Tibial nerve (tissue), 4 donors: ENCODE measurements around the gene SHQ1. TPM values are rescaled to one million over a fixed set of nuclear protein-coding genes. Genes with fewer than 3 reads are reported as not detected.

Experiments
- DNase-seq, 2 donors: peaks; one replicate each; pipeline ENCODE4 v3.0.0-alpha.2; 2019; ENCODE audit warnings: low spot score in 2 of 2
- H3K27ac ChIP-seq, 4 donors: fragments of 200-600 bp; sonication (generic) in 3 of 4; one replicate each; pipeline ENCODE4 v1.5.1; 2017 to 2019; ENCODE audit warnings: mild to moderate bottlenecking in 1 of 4
- H3K27me3 ChIP-seq, 2 donors: fragments of 200-600 bp; sonication (generic) in 1 of 2; one replicate each; pipeline versions ENCODE4 v1.5.1 to v1.6.0; 2017 to 2019
- H3K36me3 ChIP-seq, 3 donors: fragments of 200-600 bp; sonication (generic); one replicate each; pipeline ENCODE4 v1.5.1; 2018 to 2019
- H3K4me1 ChIP-seq, 4 donors: fragments of 200-600 bp; sonication (generic) in 3 of 4; one replicate each; pipeline ENCODE4 v1.5.1; 2017 to 2019
- H3K4me3 ChIP-seq, 4 donors: fragments of 200-600 bp; sonication (generic) in 3 of 4; one replicate each; pipeline ENCODE4 v1.5.1; 2017 to 2019; ENCODE audit warnings: mild to moderate bottlenecking in 1 of 4, moderate library complexity in 1 of 4
- H3K9me3 ChIP-seq, 4 donors: fragments of 200-600 bp; sonication (generic) in 3 of 4; one replicate each; pipeline ENCODE4 v1.5.1; 2017 to 2019
- CTCF ChIP-seq, 5 experiments: fragments of 200-600 bp in 3 of 5; fragments of 450-650 bp in 2 of 5; sonication (generic) in 3 of 5; IDR thresholded peaks; one replicate each; pipeline ENCODE4 v1.5.1; 2016 to 2019; ENCODE audit warnings: antibody characterized with exemption in 5 of 5, mild to moderate bottlenecking in 3 of 5, moderate library complexity in 2 of 5
- EP300 ChIP-seq, 2 donors: sonication (generic); formaldehyde crosslinking; IDR thresholded peaks; one replicate each; pipeline ENCODE4 v1.6.1; 2017; ENCODE audit warnings: antibody characterized with exemption in 2 of 2, mild to moderate bottlenecking in 1 of 2
- POLR2A ChIP-seq, 2 donors: fragments of 450-650 bp; IDR thresholded peaks; one replicate each; pipeline ENCODE4 v1.6.1; 2017; ENCODE audit warnings: antibody characterized with exemption in 2 of 2, mild to moderate bottlenecking in 2 of 2, moderate library complexity in 2 of 2
- WGBS, 2 donors: methylation state at CpG; one replicate each; pipeline ENCODE4 v1.1.5; 2018; 5-methylcytosine and 5-hydroxymethylcytosine counted together
- total RNA-seq, 4 donors: library from RNA; depleted of rRNA; stranded (reverse); fragments of >200 nt; gene quantifications; one replicate each; pipeline ENCODE4 v1.1.0, GENCODE V29; 2016

SHQ1 gene
- total RNA-seq, 4 donors from 2014 or later: 10.0 to 25.3 (median 19.5) TPM

GRCh38 chr3:72768006-72768441 lies 80.2 kb downstream of the SHQ1 start:
- Histone ChIP-seq H3K27ac (peak overlapping the region; percentile 6 to 67 (median 42)), H3K9me3 (no peaks in the 10 kb centered on the region), H3K27me3 (no peaks in the 10 kb centered on the region), H3K36me3 (peaks cover 0 to 27% (median 0%) of the 10 kb centered on the region in 3 donors), H3K4me1 (peaks cover 0 to 15% (median 0%) of the 10 kb centered on the region in 4 donors), H3K4me3 (no peak overlapping the region)
- no peak for TF ChIP-seq POLR2A (IDR thresholded peaks at IDR 0.05)
- TF ChIP-seq EP300 (IDR thresholded peaks at IDR 0.05): no peak
- TF ChIP-seq CTCF (IDR thresholded peaks at IDR 0.05): no peak
- WGBS, 2 donors: 25 to 31% methylated on average over 5 of the region's 5 CpGs
- DNase-seq: no peak

- 93 to 98% methylated on average over 5 of the region's 5 CpGs for WGBS, 2 donors
- H3K4me1 ChIP-seq: peaks cover 0 to 15% (median 0%) of the 10 kb centered on the region in 4 donors
- H3K36me3 ChIP-seq: peaks cover 0 to 25% (median 0%) of the 10 kb centered on the region in 3 donors
- DNase-seq: no peak
- TF ChIP-seq EP300 (IDR thresholded peaks at IDR 0.05): no peak
- TF ChIP-seq POLR2A (IDR thresholded peaks at IDR 0.05): no peak
- TF ChIP-seq CTCF (IDR thresholded peaks at IDR 0.05): no peak
- H3K27me3 ChIP-seq: no peaks in the 10 kb centered on the region
- H3K27ac ChIP-seq: no peak overlapping the region
- H3K9me3 ChIP-seq: no peaks in the 10 kb centered on the region
- H3K4me3 ChIP-seq: no peak overlapping the region
Measured at GRCh38 chr3:72766866-72767265, 81.4 kb downstream of the SHQ1 start.

GRCh38 chr3:72763751-72764440 lies 84.3 kb downstream of the SHQ1 start:
- 85 to 87% methylated on average over 8 of the region's 8 CpGs for WGBS, 2 donors
- no peak overlapping the region for H3K4me3 ChIP-seq
- H3K36me3 ChIP-seq: peaks cover 0 to 23% (median 0%) of the 10 kb centered on the region in 3 donors
- peaks cover 0 to 10% (median 0%) of the 10 kb centered on the region in 4 donors for H3K4me1 ChIP-seq
- no peak overlapping the region for H3K27ac ChIP-seq
- TF ChIP-seq EP300 (IDR thresholded peaks at IDR 0.05) (no peak), CTCF (IDR thresholded peaks at IDR 0.05) (no peak), POLR2A (IDR thresholded peaks at IDR 0.05) (no peak)
- no peak for DNase-seq
- no peaks in the 10 kb centered on the region for H3K9me3 ChIP-seq
- H3K27me3 ChIP-seq: no peaks in the 10 kb centered on the region

- 89 to 97% methylated on average over 3 of the region's 3 CpGs for WGBS, 2 donors
- H3K36me3 ChIP-seq: peaks cover 0 to 23% (median 0%) of the 10 kb centered on the region in 3 donors
- H3K9me3 ChIP-seq: no peaks in the 10 kb centered on the region
Measured at GRCh38 chr3:72761410-72761809, 86.8 kb downstream of the SHQ1 start.

GRCh38 chr3:72760225-72760624 lies 88.0 kb downstream of the SHQ1 start:
- Histone ChIP-seq H3K4me3 (no peak overlapping the region), H3K27ac (no peak overlapping the region), H3K36me3 (peaks cover 0 to 23% (median 0%) of the 10 kb centered on the region in 3 donors), H3K9me3 (no peaks in the 10 kb centered on the region), H3K4me1 (peaks cover 0 to 6% (median 0%) of the 10 kb centered on the region in 4 donors), H3K27me3 (no peaks in the 10 kb centered on the region)
- TF ChIP-seq EP300 (IDR thresholded peaks at IDR 0.05): no peak
- no peak for TF ChIP-seq CTCF (IDR thresholded peaks at IDR 0.05)
- no peak for TF ChIP-seq POLR2A (IDR thresholded peaks at IDR 0.05)
- 69 to 85% methylated on average over 3 of the region's 3 CpGs for WGBS, 2 donors
- DNase-seq: no peak

More at GRCh38 chr3:72761410-72761809, 86.8 kb downstream of the SHQ1 start:
- Histone ChIP-seq H3K4me1 (peaks cover 0 to 3% (median 0%) of the 10 kb centered on the region in 4 donors), H3K4me3 (no peak overlapping the region), H3K27ac (no peak overlapping the region), H3K27me3 (no peaks in the 10 kb centered on the region)
- TF ChIP-seq EP300 (IDR thresholded peaks at IDR 0.05): no peak
- no peak for DNase-seq
